Tibial nerve (tissue), 4 donors: Measurements from ENCODE around the gene SYCE3. TPM values are rescaled to one million over a fixed set of nuclear protein-coding genes. Genes with fewer than 3 reads are reported as not detected.

Experiments used
- DNase-seq, 2 donors: peaks; one replicate each; pipeline ENCODE4 v3.0.0-alpha.2; 2019; ENCODE audit warnings: low spot score in 2 of 2
- H3K27ac ChIP-seq, 4 donors: fragments of 200-600 bp; sonication (generic) in 3 of 4; one replicate each; pipeline ENCODE4 v1.5.1; 2017 to 2019; ENCODE audit warnings: mild to moderate bottlenecking in 1 of 4
- H3K27me3 ChIP-seq, 2 donors: fragments of 200-600 bp; sonication (generic) in 1 of 2; one replicate each; pipeline versions ENCODE4 v1.5.1 to v1.6.0; 2017 to 2019
- H3K36me3 ChIP-seq, 3 donors: fragments of 200-600 bp; sonication (generic); one replicate each; pipeline ENCODE4 v1.5.1; 2018 to 2019
- H3K4me1 ChIP-seq, 4 donors: fragments of 200-600 bp; sonication (generic) in 3 of 4; one replicate each; pipeline ENCODE4 v1.5.1; 2017 to 2019
- H3K4me3 ChIP-seq, 4 donors: fragments of 200-600 bp; sonication (generic) in 3 of 4; one replicate each; pipeline ENCODE4 v1.5.1; 2017 to 2019; ENCODE audit warnings: mild to moderate bottlenecking in 1 of 4, moderate library complexity in 1 of 4
- H3K9me3 ChIP-seq, 4 donors: fragments of 200-600 bp; sonication (generic) in 3 of 4; one replicate each; pipeline ENCODE4 v1.5.1; 2017 to 2019
- CTCF ChIP-seq, 5 experiments: fragments of 200-600 bp in 3 of 5; fragments of 450-650 bp in 2 of 5; sonication (generic) in 3 of 5; IDR thresholded peaks; one replicate each; pipeline ENCODE4 v1.5.1; 2016 to 2019; ENCODE audit warnings: antibody characterized with exemption in 5 of 5, mild to moderate bottlenecking in 3 of 5, moderate library complexity in 2 of 5
- EP300 ChIP-seq, 2 donors: sonication (generic); formaldehyde crosslinking; IDR thresholded peaks; one replicate each; pipeline ENCODE4 v1.6.1; 2017; ENCODE audit warnings: antibody characterized with exemption in 2 of 2, mild to moderate bottlenecking in 1 of 2
- POLR2A ChIP-seq, 2 donors: fragments of 450-650 bp; IDR thresholded peaks; one replicate each; pipeline ENCODE4 v1.6.1; 2017; ENCODE audit warnings: antibody characterized with exemption in 2 of 2, mild to moderate bottlenecking in 2 of 2, moderate library complexity in 2 of 2
- WGBS, 2 donors: methylation state at CpG; one replicate each; pipeline ENCODE4 v1.1.5; 2018; 5-methylcytosine and 5-hydroxymethylcytosine counted together
- total RNA-seq, 4 donors: library from RNA; depleted of rRNA; stranded (reverse); fragments of >200 nt; gene quantifications; one replicate each; pipeline ENCODE4 v1.1.0, GENCODE V29; 2016

The SYCE3 gene
- total RNA-seq, 4 donors from 2014 or later = not detected

GRCh38 chr22:50519151-50519550, 43.6 kb downstream of the SYCE3 start:
- no peak for DNase-seq
- TF ChIP-seq CTCF (IDR thresholded peaks at IDR 0.05) (no peak), POLR2A (IDR thresholded peaks at IDR 0.05) (no peak), EP300 (IDR thresholded peaks at IDR 0.05) (no peak)
- 89 to 95% methylated on average over 4 to 8 of the region's 8 CpGs for WGBS, 2 donors
- no peaks in the 10 kb centered on the region for H3K9me3 ChIP-seq
- H3K4me3 ChIP-seq = no peak overlapping the region
- peaks cover 0 to 6% (median 4%) of the 10 kb centered on the region in 4 donors for H3K4me1 ChIP-seq
- no peaks in the 10 kb centered on the region for H3K27me3 ChIP-seq
- peaks cover 0 to 95% (median 54%) of the 10 kb centered on the region in 3 donors for H3K36me3 ChIP-seq
- no peak overlapping the region for H3K27ac ChIP-seq

- Histone ChIP-seq H3K36me3 (peaks cover 0 to 90% (median 52%) of the 10 kb centered on the region in 3 donors), H3K4me3 (no peak overlapping the region), H3K27ac (no peak overlapping the region), H3K27me3 (no peaks in the 10 kb centered on the region), H3K4me1 (peaks cover 0 to under 1% (median 0%) of the 10 kb centered on the region in 4 donors), H3K9me3 (no peaks in the 10 kb centered on the region)
- WGBS, 2 donors = 83 to 93% methylated on average over 7 of the region's 7 CpGs
- no peak for DNase-seq
- TF ChIP-seq CTCF (IDR thresholded peaks at IDR 0.05) = no peak
- no peak for TF ChIP-seq EP300 (IDR thresholded peaks at IDR 0.05)
- TF ChIP-seq POLR2A (IDR thresholded peaks at IDR 0.05) = no peak
Observed at GRCh38 chr22:50518606-50519005, 44.1 kb downstream of the SYCE3 start.

GRCh38 chr22:50517495-50518260, 45.0 kb downstream of the SYCE3 start:
- H3K9me3 ChIP-seq = no peaks in the 10 kb centered on the region
- H3K36me3 ChIP-seq = peaks cover 0 to 80% (median 45%) of the 10 kb centered on the region in 3 donors

GRCh38 chr22:50516891-50517290, 45.8 kb downstream of the SYCE3 start:
- H3K36me3 ChIP-seq = peaks cover 0 to 73% (median 37%) of the 10 kb centered on the region in 3 donors
- no peak overlapping the region for H3K27ac ChIP-seq
- H3K4me3 ChIP-seq = no peak overlapping the region
- no peak for DNase-seq
- 78 to 81% methylated on average over 16 of the region's 16 CpGs for WGBS, 2 donors
- no peaks in the 10 kb centered on the region for H3K9me3 ChIP-seq
- no peaks in the 10 kb centered on the region for H3K27me3 ChIP-seq
- TF ChIP-seq POLR2A (IDR thresholded peaks at IDR 0.05) = no peak
- no peaks in the 10 kb centered on the region for H3K4me1 ChIP-seq

More at GRCh38 chr22:50517495-50518260, 45.0 kb downstream of the SYCE3 start:
- WGBS, 2 donors = 82 to 84% methylated on average over 18 to 19 of the region's 20 CpGs
- Histone ChIP-seq H3K4me3 (no peak overlapping the region), H3K27ac (no peak overlapping the region), H3K27me3 (no peaks in the 10 kb centered on the region), H3K4me1 (no peaks in the 10 kb centered on the region)
- DNase-seq = no peak
- TF ChIP-seq POLR2A (IDR thresholded peaks at IDR 0.05) = no peak
- TF ChIP-seq EP300 (IDR thresholded peaks at IDR 0.05) = no peak
- no peak for TF ChIP-seq CTCF (IDR thresholded peaks at IDR 0.05)

- no peaks in the 10 kb centered on the region for H3K4me1 ChIP-seq
- no peaks in the 10 kb centered on the region for H3K9me3 ChIP-seq
- TF ChIP-seq CTCF (IDR thresholded peaks at IDR 0.05) (no peak), POLR2A (IDR thresholded peaks at IDR 0.05) (no peak), EP300 (IDR thresholded peaks at IDR 0.05) (no peak)
- 81 to 82% methylated on average over 8 of the region's 8 CpGs for WGBS, 2 donors
- H3K27me3 ChIP-seq = no peaks in the 10 kb centered on the region
- peaks cover 0 to 64% (median 33%) of the 10 kb centered on the region in 3 donors for H3K36me3 ChIP-seq
- no peak overlapping the region for H3K27ac ChIP-seq
- DNase-seq = no peak
- H3K4me3 ChIP-seq = no peak overlapping the region
Observed at GRCh38 chr22:50516068-50516467, 46.7 kb downstream of the SYCE3 start.
